ENCODE results near the gene USP33.
"Not testable (repeated sequence)": the region's sequence is repeated elsewhere in the genome, so short reads cannot be mapped to it uniquely, and the experiment has no call there.

The USP33 gene

DNA sequence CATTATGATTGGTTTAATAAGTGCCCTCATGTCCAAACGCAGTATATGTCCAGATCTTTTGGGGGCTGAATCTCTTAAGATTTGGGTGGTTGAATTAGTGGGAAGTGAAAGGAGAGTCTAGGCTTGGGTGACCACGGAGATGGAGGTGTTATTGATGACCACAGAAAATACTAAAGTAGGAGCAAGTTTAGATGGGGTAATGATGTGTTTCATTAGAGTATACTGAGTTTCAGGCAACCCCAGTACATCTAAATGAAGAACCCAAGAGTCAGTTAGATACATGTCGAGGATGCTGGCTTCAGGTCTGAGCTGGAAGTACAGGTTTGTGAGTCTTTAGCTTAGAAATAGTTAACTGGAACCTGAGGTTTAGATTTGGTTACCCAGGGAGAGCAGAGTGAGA lies 70.7 kb downstream of the USP33 start:
- Mint-ChIP-seq H3K4me1 (peaks cover 14% of the 10 kb centered on the region), H3K9me3 (no peaks in the 10 kb centered on the region), H3K4me3 (no peak overlapping the region), H3K36me3 (peaks cover 14% of the 10 kb centered on the region), H3K27ac (peak overlapping the region; percentile 50)
- DNase-seq (ENCODE audit: low spot score in 2 of 2) (no peak), ATAC-seq (no peak)

DNA sequence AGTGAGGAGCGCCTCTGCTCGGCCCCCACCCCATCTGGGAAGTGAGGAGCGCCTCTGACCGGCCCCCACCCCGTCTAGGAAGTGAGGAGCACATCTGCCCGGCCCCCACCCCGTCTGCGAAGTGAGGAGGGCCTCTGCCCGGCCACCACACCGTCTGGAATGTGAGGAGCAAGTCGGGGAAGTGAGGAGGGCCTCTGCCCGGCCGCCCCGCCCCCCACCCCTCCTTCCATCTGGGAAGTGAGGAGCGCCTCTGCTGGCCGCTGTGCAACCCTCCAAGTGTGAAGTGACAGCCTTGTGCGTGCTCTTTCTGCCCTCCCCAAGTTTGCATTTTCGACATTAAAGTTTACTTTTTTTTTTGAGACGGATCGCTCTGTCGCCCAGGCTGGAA lies 72.1 kb downstream of the USP33 start:
- no peaks in the 10 kb centered on the region for H3K9me3 Mint-ChIP-seq
- no peak overlapping the region for H3K27ac Mint-ChIP-seq
- peaks cover 19% of the 10 kb centered on the region for H3K4me1 Mint-ChIP-seq
- ATAC-seq (no peak), DNase-seq (ENCODE audit: low spot score in 2 of 2) (no peak)
- H3K4me3 Mint-ChIP-seq: peak overlapping the region; percentile 20
- H3K36me3 Mint-ChIP-seq: peaks cover 15% of the 10 kb centered on the region

DNA sequence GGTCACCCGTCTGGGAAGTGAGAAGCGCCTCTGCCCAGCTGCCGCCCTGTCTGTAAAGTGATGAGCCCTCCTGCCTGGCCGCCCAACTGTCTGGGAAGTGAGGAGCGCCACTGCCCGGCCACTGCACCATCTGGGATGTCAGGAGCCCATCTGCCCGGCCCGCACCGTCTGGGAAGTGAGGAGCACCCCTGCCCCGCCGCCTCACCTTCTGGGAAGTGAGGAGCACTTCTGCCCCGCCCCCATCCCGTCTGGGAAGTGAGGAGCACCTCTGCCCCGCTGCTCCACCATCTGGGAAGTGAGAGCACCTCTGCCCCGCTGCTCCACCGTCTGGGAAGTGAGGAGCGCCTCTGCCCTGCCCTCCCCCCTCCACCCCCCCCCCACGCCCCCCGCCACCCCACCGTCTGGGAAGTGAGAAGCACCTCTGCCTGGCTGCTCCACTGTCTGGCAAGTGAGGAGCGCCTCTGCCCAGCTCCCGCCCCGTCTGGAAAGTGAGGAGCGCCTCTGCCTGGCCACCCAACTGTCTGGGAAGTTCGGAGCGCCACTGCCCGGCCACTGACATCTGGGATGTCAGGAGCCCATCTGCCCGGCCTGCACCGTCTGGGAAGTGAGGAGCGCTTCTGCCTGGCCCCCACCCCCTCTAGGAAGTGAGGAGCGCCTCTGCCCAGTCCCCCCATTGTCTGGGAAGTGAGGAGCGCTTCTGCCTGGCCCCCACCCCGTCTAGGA lies 72.7 kb downstream of the USP33 start:
- ATAC-seq (no peak), DNase-seq (ENCODE audit: low spot score in 2 of 2) (no peak)
- no peaks in the 10 kb centered on the region for H3K9me3 Mint-ChIP-seq
- peaks cover 20% of the 10 kb centered on the region for H3K36me3 Mint-ChIP-seq
- H3K4me1 Mint-ChIP-seq: peaks cover 19% of the 10 kb centered on the region
- H3K4me3 Mint-ChIP-seq: no peak overlapping the region
- H3K27ac Mint-ChIP-seq: no peak overlapping the region

GRCh38 chr1:77683160-77684148 lies 76.2 kb downstream of the USP33 start:
- Mint-ChIP-seq H3K4me1 (peaks cover 33% of the 10 kb centered on the region), H3K27ac (peak overlapping the region; percentile 99), H3K36me3 (peaks cover 27% of the 10 kb centered on the region), H3K9me3 (no peaks in the 10 kb centered on the region), H3K4me3 (peak overlapping the region; percentile 93)
- DNase-seq (ENCODE audit: low spot score in 2 of 2) (peak; percentile 91 to 94), ATAC-seq (peak; percentile 84)

- Mint-ChIP-seq H3K36me3 (peaks cover 27% of the 10 kb centered on the region), H3K27ac (peak within 1 kb of the TSS; percentile 99), H3K4me3 (peak within 1 kb of the TSS; percentile 93), H3K9me3 (no peaks in the 10 kb centered on the region), H3K4me1 (peaks cover 34% of the 10 kb centered on the region)
- peak; percentile 83 for ATAC-seq
- DNase-seq (ENCODE audit: low spot score in 2 of 2): peak; percentile 90 to 96
These were observed 77.0 kb downstream of the USP33 start, which contains the start of gene ZZZ3 for GRCh38 chr1:77682460-77683159. Gene ZZZ3, minus strand, starts transcription at chr1:77682658. Its CDS starts 49,304 bp downstream, at chr1:77633354.

DNA sequence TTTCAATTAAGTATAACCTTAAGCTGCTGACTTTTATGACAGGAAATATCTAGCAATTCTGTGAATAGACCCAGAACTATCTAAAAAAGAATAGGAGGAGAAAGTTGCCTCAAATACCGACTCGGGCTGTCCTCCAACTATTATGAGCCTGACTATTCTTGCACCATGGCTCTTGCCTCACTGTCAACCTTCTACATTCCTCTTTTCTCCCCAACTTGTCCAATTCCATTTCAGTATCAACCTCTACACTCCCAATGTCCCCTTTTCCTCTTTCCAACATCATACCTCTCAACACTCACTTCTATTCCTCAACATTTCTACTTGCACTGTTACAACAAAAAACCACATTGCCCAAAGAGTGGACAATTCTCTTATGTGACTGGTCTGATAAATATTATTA lies 79.5 kb downstream of the USP33 start:
- ATAC-seq: no peak
- no peak for DNase-seq (ENCODE audit: low spot score in 2 of 2)
- H3K4me3 Mint-ChIP-seq: peak overlapping the region; percentile 23
- H3K4me1 Mint-ChIP-seq: peaks cover 39% of the 10 kb centered on the region
- H3K27ac Mint-ChIP-seq: peak overlapping the region; percentile 46
- H3K36me3 Mint-ChIP-seq: peaks cover 37% of the 10 kb centered on the region
- no peaks in the 10 kb centered on the region for H3K9me3 Mint-ChIP-seq

- peaks cover 36% of the 10 kb centered on the region for H3K4me1 Mint-ChIP-seq
- H3K9me3 Mint-ChIP-seq: no peaks in the 10 kb centered on the region
- H3K27ac Mint-ChIP-seq: peak overlapping the region; percentile 59
- peaks cover 40% of the 10 kb centered on the region for H3K36me3 Mint-ChIP-seq
- DNase-seq (ENCODE audit: low spot score in 2 of 2) (no peak), ATAC-seq (no peak)
- no peak overlapping the region for H3K4me3 Mint-ChIP-seq
These were observed 80.7 kb downstream of the USP33 start for GRCh38 chr1:77678660-77679610.

DNA sequence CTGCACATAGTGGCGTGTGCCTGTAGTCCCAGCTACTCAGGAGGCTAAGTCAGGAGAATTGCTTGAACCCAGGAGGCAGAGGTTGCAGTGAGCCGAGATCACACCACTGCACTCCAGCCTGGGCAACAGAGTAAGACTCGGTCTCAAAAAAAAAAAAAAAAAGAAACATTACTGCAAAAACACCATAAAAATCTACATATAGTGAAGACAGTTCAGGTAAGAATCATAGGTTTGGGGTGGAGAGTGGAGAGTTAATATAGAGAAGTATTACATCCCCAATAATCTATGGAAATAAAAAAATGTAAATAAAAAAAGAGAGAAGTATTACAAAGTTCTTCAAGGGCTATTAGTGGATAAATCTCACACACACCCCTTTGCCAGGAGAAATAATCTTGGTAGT lies 84.8 kb downstream of the USP33 start:
- not testable (repeated sequence) for H3K4me3 Mint-ChIP-seq, ATAC-seq, H3K9me3 Mint-ChIP-seq

GRCh38 chr1:77673716-77674355 lies 85.8 kb downstream of the USP33 start:
- no peak for DNase-seq (ENCODE audit: low spot score in 2 of 2)
- H3K4me3 Mint-ChIP-seq: no peak overlapping the region
- H3K4me1 Mint-ChIP-seq: peaks cover 48% of the 10 kb centered on the region
- H3K27ac Mint-ChIP-seq: no peak overlapping the region
- no peaks in the 10 kb centered on the region for H3K9me3 Mint-ChIP-seq
- H3K36me3 Mint-ChIP-seq: peaks cover 19% of the 10 kb centered on the region
- no peak for ATAC-seq

More for the DNA sequence above, 84.8 kb downstream of the USP33 start:
- not testable (repeated sequence) for DNase-seq (ENCODE audit: low spot score in 2 of 2); H3K27ac Mint-ChIP-seq
- Mint-ChIP-seq H3K4me1 (peaks cover 43% of the 10 kb centered on the region), H3K36me3 (peaks cover 13% of the 10 kb centered on the region)

GRCh38 chr1:77673030-77673429 lies 86.6 kb downstream of the USP33 start:
- Mint-ChIP-seq H3K27ac (peak overlapping the region; percentile 9), H3K9me3 (no peaks in the 10 kb centered on the region), H3K4me1 (peaks cover 44% of the 10 kb centered on the region), H3K4me3 (peak overlapping the region; percentile 23), H3K36me3 (peaks cover 19% of the 10 kb centered on the region)
- ATAC-seq: no peak
- no peak for DNase-seq (ENCODE audit: low spot score in 2 of 2)

DNA sequence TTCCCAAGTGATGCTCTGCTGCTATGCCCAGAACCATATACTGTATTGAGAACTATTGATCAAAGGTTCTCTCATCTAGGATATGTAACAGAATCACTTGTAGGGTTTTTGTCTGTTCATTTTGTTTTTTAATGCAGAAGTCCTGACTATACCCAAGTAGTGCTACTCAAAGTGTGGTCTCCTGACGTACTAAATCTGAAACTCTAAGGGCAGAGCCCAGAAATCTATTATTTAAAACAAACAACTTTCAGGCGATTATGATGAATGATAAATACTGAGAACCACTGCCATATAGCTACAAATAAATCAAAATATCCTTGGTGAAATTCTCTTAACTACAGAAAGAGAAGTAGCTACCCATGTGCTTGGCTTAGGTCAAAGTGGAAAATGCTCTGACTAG lies 87.3 kb downstream of the USP33 start:
- Mint-ChIP-seq H3K4me1 (peaks cover 47% of the 10 kb centered on the region), H3K36me3 (peaks cover 19% of the 10 kb centered on the region), H3K9me3 (no peaks in the 10 kb centered on the region), H3K27ac (peak overlapping the region; percentile 9), H3K4me3 (peak overlapping the region; percentile 23)
- peak; percentile 80 for ATAC-seq
- DNase-seq (ENCODE audit: low spot score in 2 of 2): no peak

- no peak for ATAC-seq
- Mint-ChIP-seq H3K4me1 (peaks cover 50% of the 10 kb centered on the region), H3K27ac (peak overlapping the region; percentile 9), H3K9me3 (no peaks in the 10 kb centered on the region), H3K36me3 (peaks cover 19% of the 10 kb centered on the region), H3K4me3 (peak overlapping the region; percentile 23)
- DNase-seq (ENCODE audit: low spot score in 2 of 2): no peak
These were observed 87.8 kb downstream of the USP33 start for GRCh38 chr1:77671836-77672235.

DNA sequence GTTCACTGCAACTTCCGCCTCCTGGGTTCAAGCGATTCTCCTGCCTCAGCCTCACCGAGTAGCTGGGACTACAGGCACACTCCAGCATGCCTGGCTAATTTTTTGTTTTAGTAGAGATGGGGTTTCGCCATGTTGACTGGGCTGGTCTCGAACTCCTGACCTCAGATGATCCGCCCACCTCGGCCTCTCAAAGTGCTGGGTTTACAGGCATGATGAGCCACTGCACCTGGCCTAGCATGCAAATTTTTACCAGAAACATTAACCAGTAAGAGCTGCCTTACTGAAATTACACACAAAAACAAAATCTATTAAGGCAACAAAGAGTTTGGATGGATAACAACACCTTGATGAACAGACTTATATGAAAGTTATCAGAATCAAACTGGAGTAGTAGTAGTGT lies 89.3 kb downstream of the USP33 start:
- H3K36me3 Mint-ChIP-seq: peaks cover 10% of the 10 kb centered on the region
- no peak for DNase-seq (ENCODE audit: low spot score in 2 of 2)
- no peak overlapping the region for H3K4me3 Mint-ChIP-seq
- no peak overlapping the region for H3K27ac Mint-ChIP-seq
- peaks cover 45% of the 10 kb centered on the region for H3K4me1 Mint-ChIP-seq
- H3K9me3 Mint-ChIP-seq: no peaks in the 10 kb centered on the region
- ATAC-seq: no peak

All from stimulated activated effector memory CD8-positive, alpha-beta T cell treated with anti-CD3 and anti-CD28 coated beads, Interleukin-12 subunit alpha, Interleukin-12 subunit beta, amount 100 ng/mL, for 72 hours (primary cell).